K562 (cell line): ENCODE data around the gene BFSP1. TPM values are rescaled to one million over a fixed set of nuclear protein-coding genes. Genes with fewer than 3 reads are reported as not detected.

Experiments
- ATAC-seq: fragments of 200-7000 bp; cut with Tn5 transposase; 3 replicates; pipeline ENCODE4 v1.9.1; 2020; ENCODE audit warnings: moderate library complexity
- BruUV-seq: library from RNA; stranded (reverse); fragments of 400-500 nt; replicated peaks from 2 replicates; lab custom pipeline; 2021; lab: Mats Ljungman, UMichigan
- CTCF ChIA-PET: fragments of 300-600 bp; formaldehyde crosslinking; extraction: SDS; loops from one replicate; lab custom pipeline; 2021; ENCODE audit warnings: low intra/inter-chr PET ratio; lab: Yijun Ruan, JAX
- POLR2A ChIA-PET: fragments of 300-600, 350-650 bp; sonication (Branson Sonifier 250); formaldehyde crosslinking; extraction: SDS; loops from one replicate; lab custom pipeline; 2021; ENCODE audit warnings: antibody characterized with exemption, inconsistent platforms; lab: Yijun Ruan, JAX
- DNase-seq, 4 experiments: peaks; one replicate each; pipeline versions ENCODE4 v3.0.0 to v3.0.0-alpha.2; 2011 to 2018; ENCODE audit warnings: low spot score in 3 of 4, mixed read lengths in 3 of 4; ENCODE audit errors: extremely low read depth in 1 of 4
- FAIRE-seq: peaks from 2 replicates; lab custom pipeline; 2011; peaks lifted over from hg19 to GRCh38; lab: Jason Lieb, UNC
- H2AFZ ChIP-seq: 2 replicates; pipeline ENCODE4 v1.6.0; 2011; ENCODE audit warnings: low read depth, low read length, control low read depth, inconsistent platforms
- H3K27ac ChIP-seq: fragments of 200-600 bp; 3 replicates; pipeline ENCODE4 v1.8.0; 2011; ENCODE audit warnings: low read depth, mild to moderate bottlenecking, control low read depth, inconsistent platforms, low read length, moderate library complexity, mixed read lengths; ENCODE audit errors: extremely low read depth
- H3K27me3 ChIP-seq, 2 experiments: fragments of 300-600 bp in 1 of 2; 2 replicates in 1 of 2; 3 replicates in 1 of 2; pipeline versions ENCODE4 v1.6.0 to v1.8.0; 2011; ENCODE audit warnings: inconsistent platforms in 2 of 2, low read length in 2 of 2, mild to moderate bottlenecking in 1 of 2, mixed read lengths in 1 of 2, moderate library complexity in 1 of 2; ENCODE audit not compliant: control insufficient read depth in 2 of 2, insufficient read depth in 2 of 2
- H3K36me3 ChIP-seq: fragments of 300-600 bp; 3 replicates; pipeline ENCODE4 v1.8.0; 2011; ENCODE audit warnings: mild to moderate bottlenecking, low read length, inconsistent platforms; ENCODE audit not compliant: control insufficient read depth, insufficient read depth
- H3K4me1 ChIP-seq, 2 experiments: fragments of 200-600 bp in 1 of 2; replicated peaks in 1 of 2; 2 replicates in 1 of 2; 3 replicates in 1 of 2; pipeline versions ENCODE4 v1.5.1 to v1.8.0; 2011; ENCODE audit warnings: inconsistent platforms in 2 of 2, low read length in 2 of 2, mild to moderate bottlenecking in 1 of 2, mixed read lengths in 1 of 2, moderate library complexity in 1 of 2; ENCODE audit not compliant: control insufficient read depth in 2 of 2, insufficient read depth in 2 of 2
- H3K4me2 ChIP-seq: 2 replicates; pipeline ENCODE4 v1.6.1; 2011; ENCODE audit warnings: low read length, control low read depth, inconsistent platforms, mixed read lengths; ENCODE audit not compliant: insufficient read depth
- H3K4me3 ChIP-seq: fragments of 200-600 bp; sonication (generic), shearing (Covaris generic); 2 replicates; pipeline ENCODE4 v1.5.1; 2016; ENCODE audit warnings: control low read depth, inconsistent platforms
- H3K79me2 ChIP-seq: fragments of 200-600 bp; 3 replicates; pipeline ENCODE4 v1.8.0; 2011; ENCODE audit warnings: low read length, inconsistent platforms; ENCODE audit not compliant: control insufficient read depth, insufficient read depth
- H3K9ac ChIP-seq, 2 experiments: 2 replicates each; pipeline versions ENCODE4 v1.6.0 to v1.6.1; 2011; ENCODE audit warnings: low read depth in 2 of 2, low read length in 2 of 2, control low read depth in 1 of 2, inconsistent platforms in 1 of 2, mild to moderate bottlenecking in 1 of 2, mixed read lengths in 1 of 2; ENCODE audit not compliant: insufficient read depth in 1 of 2
- H3K9me1 ChIP-seq: one replicate; pipeline ENCODE4 v1.6.0; 2011; ENCODE audit warnings: inconsistent platforms, mild to moderate bottlenecking, low read length, moderate library complexity; ENCODE audit not compliant: control insufficient read depth, insufficient read depth
- H3K9me3 ChIP-seq: replicated peaks from 2 replicates; pipeline ENCODE4 v1.5.1; 2011; ENCODE audit warnings: low read depth, low read length, inconsistent platforms; ENCODE audit not compliant: control insufficient read depth, insufficient read depth
- H4K20me1 ChIP-seq: replicated peaks from 2 replicates; pipeline ENCODE4 v1.6.1; 2011; ENCODE audit warnings: low read length, inconsistent platforms, mixed read lengths; ENCODE audit not compliant: control insufficient read depth, insufficient read depth
- BCL6 ChIP-seq: fragments of 250-450 bp; sonication (Bioruptor Pico); IDR thresholded peaks from 2 replicates; pipeline ENCODE4 v1.4.0; 2020
- CBX8 ChIP-seq: fragments of 200-600 bp; sonication (generic); IDR thresholded peaks from 2 replicates; pipeline ENCODE4 v1.6.1; 2012; ENCODE audit warnings: borderline replicate concordance, mixed run types, low read depth, mild to moderate bottlenecking, moderate library complexity, mixed read lengths, low read length, control low read depth, inconsistent platforms; ENCODE audit not compliant: poor library complexity, severe bottlenecking; ENCODE audit errors: extremely low read depth
- CXXC5 ChIP-seq: fragments of 250-450 bp; sonication (Bioruptor Pico); IDR thresholded peaks from 2 replicates; pipeline ENCODE4 v1.8.0; 2022; ENCODE audit warnings: inconsistent platforms, mild to moderate bottlenecking, moderate library complexity
- KDM4B ChIP-seq, 2 experiments: fragments of 450-650 bp in 1 of 2; sonication (generic) in 1 of 2; IDR thresholded peaks; 2 replicates each; pipeline ENCODE4 v1.6.1; 2016 to 2017; ENCODE audit warnings: borderline replicate concordance in 2 of 2, antibody characterized with exemption in 1 of 2, low read depth in 1 of 2, mild to moderate bottlenecking in 1 of 2
- ZFP36 ChIP-seq: fragments of 150-350 bp; IDR thresholded peaks from 2 replicates; pipeline ENCODE4 v1.6.1; 2018; ENCODE audit warnings: low read length, low read depth; ENCODE audit not compliant: partially characterized antibody
- ZNF408 ChIP-seq: fragments of 250-450 bp; sonication (Bioruptor Pico); IDR thresholded peaks from 2 replicates; pipeline ENCODE4 v1.4.0; 2020; ENCODE audit warnings: low read depth, mild to moderate bottlenecking, moderate library complexity
- ZNF695 ChIP-seq: fragments of 450-650 bp; formaldehyde crosslinking; IDR thresholded peaks from 2 replicates; pipeline ENCODE4 v1.4.0; 2020; ENCODE audit warnings: mild to moderate bottlenecking, moderate library complexity
- WGBS: fragments of 100-300 bp; shearing (Covaris generic); methylation state at CpG from one replicate; pipeline ENCODE4 v1.1.6; 2016; ENCODE audit warnings: low coverage, mixed read lengths; ENCODE audit not compliant: insufficient coverage; ENCODE audit errors: missing lambda C conversion rate; 5-methylcytosine and 5-hydroxymethylcytosine counted together
- in situ Hi-C: fragments of 300-500 bp; cut with MboI; formaldehyde crosslinking; loops from 4 replicates; pipeline ENCODE4 v1.15.0; 2018; ENCODE audit warnings: inconsistent platforms, mixed read lengths
- intact Hi-C: fragments of 100-400 bp; cut with micrococcal nuclease; formaldehyde crosslinking; loops from 2 replicates; pipeline ENCODE4 v1.14.2; 2022
- polyA plus RNA-seq, 8 experiments: library from polyadenylated mRNA; depleted of rRNA in 4 of 8; stranded (reverse) in 5 of 8; unstranded in 3 of 8; fragments of >200 nt; fragmentation: Nextera tagmentation in 2 of 8; fragmentation: Illumina TruSeq in 1 of 8; extraction: Ambion mirVana in 2 of 8; extraction: Trizol in 1 of 8; gene quantifications; 2 replicates each; pipeline versions ENCODE4 v1.2.1 to v1.2.3, GENCODE V29; 2011 to 2014; ENCODE audit warnings: inconsistent platforms in 1 of 8, missing spikeins in 1 of 8
- total RNA-seq, 7 experiments: library from RNA; depleted of rRNA in 6 of 7; stranded (reverse); fragments of >200 nt in 6 of 7; fragmentation: Illumina TruSeq in 2 of 7; extraction: Trizol in 2 of 7; gene quantifications; 2 replicates each; pipeline versions ENCODE4 v1.2.1 to v1.2.3, GENCODE V29; 2011 to 2021; ENCODE audit warnings: low replicate concordance in 1 of 7
- TF ChIP-seq, protein P1 (sequence below), 2 experiments: fragments of 450-650 bp; conservative IDR thresholded peaks; 2 replicates each; pipeline ENCODE4 v1.6.1; 2017; ENCODE audit warnings: mild to moderate bottlenecking in 2 of 2, moderate library complexity in 2 of 2
- TF ChIP-seq, protein P2 (sequence below), 2 experiments: fragments of 200-800 bp in 1 of 2; sonication (Bioruptor generic) in 1 of 2; sonication (generic) in 1 of 2; formaldehyde crosslinking in 1 of 2; IDR thresholded peaks in 1 of 2; conservative IDR thresholded peaks in 1 of 2; 2 replicates each; pipeline versions ENCODE4 v1.5.0 to v1.6.1; 2016 to 2020; ENCODE audit warnings: missing compliant biosample characterization in 1 of 2, missing genetic modification characterization in 1 of 2, missing genetic modification reagents in 1 of 2
- TF ChIP-seq, protein P3 (sequence below), 2 experiments: fragments of 450-650 bp in 1 of 2; sonication (generic) in 1 of 2; formaldehyde crosslinking in 1 of 2; IDR thresholded peaks in 1 of 2; conservative IDR thresholded peaks in 1 of 2; 2 replicates each; pipeline versions ENCODE4 v1.6.1 to v1.8.1; 2016 to 2023; ENCODE audit warnings: mild to moderate bottlenecking in 2 of 2, moderate library complexity in 2 of 2, inconsistent platforms in 1 of 2, missing genetic modification reagents in 1 of 2

BFSP1 gene
- total and polyA plus RNA-seq, 9 of the 15 experiments (the other 6 are each of a cell fraction or from before 2014, with no cell fraction given): 0.09 to 0.86 (median 0.40) TPM

DNA sequence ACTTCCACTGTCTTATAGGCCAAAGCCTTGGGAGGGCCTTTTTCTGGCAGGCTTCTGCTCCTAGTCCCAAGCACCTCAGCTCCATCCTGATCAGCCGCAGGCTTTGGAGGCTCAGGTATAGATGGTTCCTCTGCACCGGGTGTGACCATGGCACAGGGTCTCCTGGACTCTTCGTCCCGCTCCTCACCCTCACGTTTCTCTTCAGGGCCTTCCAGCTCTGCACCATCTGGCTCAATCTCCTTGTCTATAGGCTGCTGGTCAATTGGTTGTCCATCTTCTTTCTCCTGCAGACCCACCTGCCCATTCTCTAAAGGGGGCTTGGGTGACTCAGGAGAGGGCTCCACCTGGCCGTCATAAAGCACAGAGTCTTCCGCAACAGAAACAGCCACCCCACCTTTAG, 37.0 kb downstream of the BFSP1 start:
- BruUV-seq: no TSS peak
- ATAC-seq (no peak), DNase-seq (no peak), FAIRE-seq (no peak)
- H3K4me3 ChIP-seq: no peak overlapping the region
- in situ Hi-C loops (no loop called here), intact Hi-C loops (no loop called here)
- H3K9me3 ChIP-seq: no peaks in the 10 kb centered on the region
- H3K4me2 ChIP-seq: no peak overlapping the region
- H3K79me2 ChIP-seq: no peaks in the 10 kb centered on the region
- TF ChIP-seq ZNF408 (CRISPR knock-in tag) (no peak), CXXC5 (no peak)
- H3K27ac ChIP-seq: no peak overlapping the region
- H2AFZ ChIP-seq: no peak overlapping the region
- H3K27me3 ChIP-seq: peaks cover 7 to 64% of the 10 kb centered on the region in 2 experiments; a peak in 3 of 5 replicates
- POLR2A ChIA-PET: interaction anchor here (0.9 to 1.7 kb wide), 2 partner anchors 12 to 14 kb away, joined by 3 to 4 read pairs; no protein-coding TSS in a partner anchor
- no peaks in the 10 kb centered on the region for H4K20me1 ChIP-seq
- H3K9ac ChIP-seq: no peak overlapping the region
- no peaks in the 10 kb centered on the region for H3K36me3 ChIP-seq
- H3K4me1 ChIP-seq: no peaks in the 10 kb centered on the region
- WGBS: 2% methylated on average over 7 of the region's 7 CpGs
- no peaks in the 10 kb centered on the region for H3K9me1 ChIP-seq
- CTCF ChIA-PET: no interaction called here

DNA sequence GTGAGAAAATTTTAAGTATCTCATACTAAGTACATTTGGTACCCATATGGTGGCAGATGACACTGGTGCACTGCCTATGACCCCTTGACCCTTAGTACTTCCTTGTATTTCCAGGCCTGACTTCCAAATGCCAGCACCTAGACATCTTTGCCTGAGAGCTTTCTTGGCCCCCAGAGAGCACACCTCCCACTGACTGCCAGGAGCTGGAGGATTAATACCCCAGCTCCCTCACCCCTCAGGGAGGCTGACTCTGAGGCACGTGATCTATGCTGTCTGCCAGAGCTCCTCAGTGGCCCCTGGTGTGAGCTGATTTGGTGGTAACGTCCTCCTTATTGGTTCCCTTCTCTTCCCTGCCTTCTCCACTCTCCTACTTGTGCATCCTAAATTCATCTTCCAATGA, 38.0 kb downstream of the BFSP1 start:
- no peak for FAIRE-seq
- in situ Hi-C loops (no loop called here), intact Hi-C loops (no loop called here)
- no peak overlapping the region for H3K27ac ChIP-seq
- DNase-seq: no peak
- no peaks in the 10 kb centered on the region for H3K79me2 ChIP-seq
- BruUV-seq: no TSS peak
- no peaks in the 10 kb centered on the region for H3K9me3 ChIP-seq
- H3K4me1 ChIP-seq: no peaks in the 10 kb centered on the region
- H3K36me3 ChIP-seq: no peaks in the 10 kb centered on the region
- ChIA-PET POLR2A (no interaction called here), CTCF (no interaction called here)
- H3K9ac ChIP-seq: no peak overlapping the region
- no peaks in the 10 kb centered on the region for H3K9me1 ChIP-seq
- no peak for ATAC-seq
- H3K27me3 ChIP-seq: peaks cover 5 to 66% of the 10 kb centered on the region in 2 experiments; a peak in 3 of 5 replicates
- WGBS: 0% methylated on average over 2 of the region's 2 CpGs
- no peaks in the 10 kb centered on the region for H4K20me1 ChIP-seq
- no peak overlapping the region for H3K4me3 ChIP-seq
- H2AFZ ChIP-seq: no peak overlapping the region
- no peak overlapping the region for H3K4me2 ChIP-seq
- TF ChIP-seq BCL6 (CRISPR knock-in tag) (no peak), ZFP36 (no peak), KDM4B (IDR thresholded peaks at IDR 0.05; ENCODE audit: borderline replicate concordance in 2 of 2, low read depth in 1 of 2) (no peak), CBX8 (no peak), ZNF695 (no peak)
- TF ChIP-seq, protein P1, sequence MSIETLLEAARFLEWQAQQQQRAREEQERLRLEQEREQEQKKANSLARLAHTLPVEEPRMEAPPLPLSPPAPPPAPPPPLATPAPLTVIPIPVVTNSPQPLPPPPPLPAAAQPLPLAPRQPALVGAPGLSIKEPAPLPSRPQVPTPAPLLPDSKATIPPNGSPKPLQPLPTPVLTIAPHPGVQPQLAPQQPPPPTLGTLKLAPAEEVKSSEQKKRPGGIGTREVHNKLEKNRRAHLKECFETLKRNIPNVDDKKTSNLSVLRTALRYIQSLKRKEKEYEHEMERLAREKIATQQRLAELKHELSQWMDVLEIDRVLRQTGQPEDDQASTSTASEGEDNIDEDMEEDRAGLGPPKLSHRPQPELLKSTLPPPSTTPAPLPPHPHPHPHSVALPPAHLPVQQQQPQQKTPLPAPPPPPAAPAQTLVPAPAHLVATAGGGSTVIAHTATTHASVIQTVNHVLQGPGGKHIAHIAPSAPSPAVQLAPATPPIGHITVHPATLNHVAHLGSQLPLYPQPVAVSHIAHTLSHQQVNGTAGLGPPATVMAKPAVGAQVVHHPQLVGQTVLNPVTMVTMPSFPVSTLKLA (conservative IDR thresholded peaks at IDR 0.05): no peak
- TF ChIP-seq, protein P2, sequence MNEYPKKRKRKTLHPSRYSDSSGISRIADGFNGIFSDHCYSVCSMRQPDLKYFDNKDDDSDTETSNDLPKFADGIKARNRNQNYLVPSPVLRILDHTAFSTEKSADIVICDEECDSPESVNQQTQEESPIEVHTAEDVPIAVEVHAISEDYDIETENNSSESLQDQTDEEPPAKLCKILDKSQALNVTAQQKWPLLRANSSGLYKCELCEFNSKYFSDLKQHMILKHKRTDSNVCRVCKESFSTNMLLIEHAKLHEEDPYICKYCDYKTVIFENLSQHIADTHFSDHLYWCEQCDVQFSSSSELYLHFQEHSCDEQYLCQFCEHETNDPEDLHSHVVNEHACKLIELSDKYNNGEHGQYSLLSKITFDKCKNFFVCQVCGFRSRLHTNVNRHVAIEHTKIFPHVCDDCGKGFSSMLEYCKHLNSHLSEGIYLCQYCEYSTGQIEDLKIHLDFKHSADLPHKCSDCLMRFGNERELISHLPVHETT (CRISPR knock-in tag; conservative IDR thresholded peaks at IDR 0.05 in 1 of 2, IDR thresholded peaks at IDR 0.05 in 1 of 2): no peak
- TF ChIP-seq, protein P3, sequence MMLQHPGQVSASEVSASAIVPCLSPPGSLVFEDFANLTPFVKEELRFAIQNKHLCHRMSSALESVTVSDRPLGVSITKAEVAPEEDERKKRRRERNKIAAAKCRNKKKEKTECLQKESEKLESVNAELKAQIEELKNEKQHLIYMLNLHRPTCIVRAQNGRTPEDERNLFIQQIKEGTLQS (IDR thresholded peaks at IDR 0.05): no peak
- TF ChIP-seq, protein P3 (CRISPR knock-in tag; conservative IDR thresholded peaks at IDR 0.05): no peak
